Measurements from ENCODE around the gene C1QTNF6.
A peak's percentile ranks its signal among the peaks of the same experiment; 100 is the strongest.

Gene C1QTNF6

DNA sequence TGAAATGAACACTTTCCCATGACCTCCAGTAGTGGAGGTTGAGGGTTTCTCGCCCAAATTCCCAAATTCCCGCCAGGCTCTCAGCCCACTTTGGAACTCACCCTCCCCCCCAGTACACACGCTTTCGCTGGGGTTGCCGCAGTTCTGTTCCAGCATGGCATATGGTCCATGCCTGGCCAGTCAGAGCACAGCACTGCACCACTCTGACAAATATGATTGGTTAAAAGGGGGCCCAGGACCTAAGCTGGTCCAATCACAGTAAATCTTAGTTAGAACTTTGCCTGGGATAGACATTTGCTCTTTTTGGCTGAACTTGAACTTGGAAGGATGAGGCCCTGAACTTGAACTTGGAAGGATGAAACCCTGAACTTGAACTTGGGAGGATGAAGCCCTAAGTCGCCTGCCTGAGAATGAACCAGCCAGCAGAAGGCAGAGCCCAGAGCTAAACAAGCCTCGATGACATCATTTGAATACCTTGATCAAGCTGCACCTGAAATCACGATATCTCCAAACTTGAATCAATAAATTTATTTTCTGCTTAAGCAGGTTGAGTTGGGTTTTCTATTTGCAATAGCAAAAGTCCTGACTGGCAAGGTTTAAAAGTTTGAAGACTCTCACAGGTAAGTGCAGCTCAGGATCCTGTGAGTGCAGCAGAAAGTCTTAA, 36.8 kb upstream of the C1QTNF6 start:
- TF ChIP-seq TAF1 (IDR thresholded peaks at IDR 0.05; ENCODE audit: low read depth, low read length) (no peak), PAX5 (IDR thresholded peaks at IDR 0.05; ENCODE audit: insufficient read depth, low read length, severe bottlenecking) (no peak), POLR2A (IDR thresholded peaks at IDR 0.05; ENCODE audit: low read depth, low read length) (no peak), SPI1 (IDR thresholded peaks at IDR 0.05; ENCODE audit: low read depth, low read length) (no peak), POU2F2 (IDR thresholded peaks at IDR 0.05; ENCODE audit: low read depth, low read length) (no peak), POLR2AphosphoS5 (IDR thresholded peaks at IDR 0.05; ENCODE audit: low read depth, low read length) (no peak)

DNA sequence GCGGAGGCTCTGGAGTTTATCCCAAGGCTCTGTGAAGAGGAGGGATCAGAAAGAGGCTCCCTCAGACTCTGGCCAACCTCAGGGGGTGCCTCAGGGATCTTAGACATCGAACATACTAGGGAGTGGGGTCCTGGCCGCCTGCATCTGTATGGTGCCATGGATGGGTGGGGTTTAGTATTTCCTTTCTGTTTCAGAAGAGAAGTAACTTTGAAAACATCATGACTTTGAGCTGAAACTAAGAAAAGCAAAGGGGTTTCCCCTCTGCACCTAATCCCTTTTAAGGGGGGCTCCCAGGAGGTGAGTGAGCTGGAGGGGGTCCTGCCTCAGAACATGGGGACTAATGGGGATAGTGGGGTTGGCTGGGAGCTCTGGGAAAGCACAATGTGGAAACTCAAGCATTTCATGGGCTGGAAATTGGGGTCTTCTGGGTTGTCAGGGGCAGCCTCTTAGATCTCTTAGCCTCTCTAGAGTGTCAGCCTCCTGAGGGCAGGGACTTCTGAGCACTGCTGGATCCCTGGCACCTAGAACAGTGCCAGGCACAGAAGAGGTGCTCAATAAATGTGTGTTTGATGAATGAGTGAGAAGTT, 36.0 kb upstream of the C1QTNF6 start:
- FAIRE-seq (peak; percentile 87), DNase-seq (ENCODE audit: insufficient read length, low spot score) (no peak)
- TF ChIP-seq TAF1 (IDR thresholded peaks at IDR 0.05; ENCODE audit: low read depth, low read length) (no peak), PAX5 (IDR thresholded peaks at IDR 0.05; ENCODE audit: insufficient read depth, low read length, severe bottlenecking) (no peak), POLR2A (IDR thresholded peaks at IDR 0.05; ENCODE audit: low read depth, low read length) (no peak), SPI1 (IDR thresholded peaks at IDR 0.05; ENCODE audit: low read depth, low read length) (peak; percentile 57), POLR2AphosphoS5 (IDR thresholded peaks at IDR 0.05; ENCODE audit: low read depth, low read length) (no peak; the same call in 1 of the 2 replicates), POU2F2 (IDR thresholded peaks at IDR 0.05; ENCODE audit: low read depth, low read length) (no peak)

More for the DNA sequence above, 36.8 kb upstream of the C1QTNF6 start:
- no peak for DNase-seq (ENCODE audit: insufficient read length, low spot score)
- no peak for FAIRE-seq

DNA sequence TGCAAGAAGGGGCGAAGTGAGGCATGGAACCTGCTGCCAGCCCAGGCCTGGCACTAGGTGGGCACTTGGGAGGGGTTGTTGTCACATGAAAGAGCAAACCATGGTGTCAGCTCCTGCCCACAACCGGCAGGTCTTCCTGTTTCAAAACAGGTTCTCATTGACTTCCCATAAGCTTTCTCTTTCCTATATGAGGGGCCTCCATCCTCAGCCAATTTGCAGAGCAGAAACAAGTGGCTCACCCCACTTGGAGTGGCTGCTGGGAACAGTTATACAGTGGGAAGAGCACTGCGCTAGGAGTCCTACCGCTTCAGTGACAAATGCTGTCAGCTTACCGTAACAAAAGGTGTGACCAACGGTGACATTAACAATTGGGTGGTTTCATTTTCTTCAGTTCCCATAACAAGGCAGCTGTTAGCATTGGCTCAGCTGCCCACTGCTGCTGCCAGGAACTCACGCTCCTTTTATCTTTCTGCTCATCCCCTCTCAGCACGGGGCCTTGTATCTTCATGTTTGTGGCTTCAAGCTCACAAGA, 34.5 kb upstream of the C1QTNF6 start:
- DNase-seq (ENCODE audit: insufficient read length, low spot score) (no peak), FAIRE-seq (peak; percentile 96)
- no peak for TF ChIP-seq POLR2AphosphoS5 (IDR thresholded peaks at IDR 0.05; ENCODE audit: low read depth, low read length)
- TF ChIP-seq PAX5 (IDR thresholded peaks at IDR 0.05; ENCODE audit: insufficient read depth, low read length, severe bottlenecking): no peak
- no peak for TF ChIP-seq SPI1 (IDR thresholded peaks at IDR 0.05; ENCODE audit: low read depth, low read length)
- no peak for TF ChIP-seq TAF1 (IDR thresholded peaks at IDR 0.05; ENCODE audit: low read depth, low read length)
- no peak for TF ChIP-seq POLR2A (IDR thresholded peaks at IDR 0.05; ENCODE audit: low read depth, low read length)
- TF ChIP-seq POU2F2 (IDR thresholded peaks at IDR 0.05; ENCODE audit: low read depth, low read length): no peak

- FAIRE-seq: peak; percentile 66
- TF ChIP-seq POU2F2 (IDR thresholded peaks at IDR 0.05; ENCODE audit: low read depth, low read length) (no peak), SPI1 (IDR thresholded peaks at IDR 0.05; ENCODE audit: low read depth, low read length) (no peak), TAF1 (IDR thresholded peaks at IDR 0.05; ENCODE audit: low read depth, low read length) (no peak), PAX5 (IDR thresholded peaks at IDR 0.05; ENCODE audit: insufficient read depth, low read length, severe bottlenecking) (no peak), POLR2AphosphoS5 (IDR thresholded peaks at IDR 0.05; ENCODE audit: low read depth, low read length) (no peak), POLR2A (IDR thresholded peaks at IDR 0.05; ENCODE audit: low read depth, low read length) (no peak)
- DNase-seq (ENCODE audit: insufficient read length, low spot score): no peak
Observed at GRCh38 chr22:37221424-37222333, 33.6 kb upstream of the C1QTNF6 start.

DNA sequence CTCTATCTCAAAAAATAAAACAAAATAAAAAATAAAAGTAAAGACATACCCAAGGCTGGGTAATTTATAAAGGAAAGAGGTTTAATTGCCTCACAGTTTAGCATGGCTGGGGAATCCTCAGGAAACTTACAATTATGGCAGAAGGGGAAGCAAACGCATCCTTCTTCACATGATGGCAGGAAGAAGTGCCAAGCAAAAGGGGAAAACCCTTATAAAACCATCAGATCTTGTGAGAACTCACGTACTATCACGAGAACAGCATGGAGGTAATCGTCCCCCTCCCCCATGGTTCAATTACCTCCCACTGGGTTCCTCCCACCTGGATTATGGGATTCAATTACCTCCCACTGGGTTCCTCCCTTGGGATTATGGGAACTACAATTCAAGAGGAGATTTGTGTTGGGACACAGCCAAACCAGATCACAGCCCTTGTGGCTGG, 32.5 kb upstream of the C1QTNF6 start:
- no peak for DNase-seq (ENCODE audit: insufficient read length, low spot score)
- no peak for FAIRE-seq

DNA sequence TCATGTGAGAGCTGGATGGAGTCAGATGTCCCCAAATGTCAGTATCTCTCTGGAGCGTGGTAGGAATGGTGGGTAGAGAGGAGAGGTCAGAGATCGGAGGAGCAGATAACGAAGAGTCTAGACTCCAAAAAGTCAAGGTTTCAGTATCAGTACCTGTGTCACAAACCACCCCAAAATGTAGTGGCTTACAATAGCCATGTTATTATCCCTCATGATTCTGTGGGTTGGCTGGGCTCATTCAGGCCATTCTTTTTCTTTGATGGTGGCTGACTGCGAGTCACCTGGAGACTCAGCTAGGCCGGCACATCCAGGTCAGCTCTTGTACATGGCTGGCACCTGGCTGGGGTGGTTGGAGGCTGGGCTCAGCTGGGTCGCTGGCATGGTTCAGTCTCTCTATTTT, 31.5 kb upstream of the C1QTNF6 start:
- FAIRE-seq (no peak), DNase-seq (ENCODE audit: insufficient read length, low spot score) (no peak)
- TF ChIP-seq POLR2A (IDR thresholded peaks at IDR 0.05; ENCODE audit: low read depth, low read length): no peak; the same call in 1 of the 2 replicates
- no peak for TF ChIP-seq POU2F2 (IDR thresholded peaks at IDR 0.05; ENCODE audit: low read depth, low read length)
- no peak for TF ChIP-seq POLR2AphosphoS5 (IDR thresholded peaks at IDR 0.05; ENCODE audit: low read depth, low read length)
- no peak for TF ChIP-seq SPI1 (IDR thresholded peaks at IDR 0.05; ENCODE audit: low read depth, low read length)
- no peak for TF ChIP-seq TAF1 (IDR thresholded peaks at IDR 0.05; ENCODE audit: low read depth, low read length)
- no peak for TF ChIP-seq PAX5 (IDR thresholded peaks at IDR 0.05; ENCODE audit: insufficient read depth, low read length, severe bottlenecking)

More for the DNA sequence above, 32.5 kb upstream of the C1QTNF6 start:
- TF ChIP-seq PAX5 (IDR thresholded peaks at IDR 0.05; ENCODE audit: insufficient read depth, low read length, severe bottlenecking): no peak
- TF ChIP-seq POLR2A (IDR thresholded peaks at IDR 0.05; ENCODE audit: low read depth, low read length): peak; percentile 85
- peak; percentile 76; the same call in 1 of the 2 replicates for TF ChIP-seq POLR2AphosphoS5 (IDR thresholded peaks at IDR 0.05; ENCODE audit: low read depth, low read length)
- TF ChIP-seq TAF1 (IDR thresholded peaks at IDR 0.05; ENCODE audit: low read depth, low read length): peak; percentile 52; the same call in 1 of the 2 replicates
- no peak for TF ChIP-seq POU2F2 (IDR thresholded peaks at IDR 0.05; ENCODE audit: low read depth, low read length)

DNA sequence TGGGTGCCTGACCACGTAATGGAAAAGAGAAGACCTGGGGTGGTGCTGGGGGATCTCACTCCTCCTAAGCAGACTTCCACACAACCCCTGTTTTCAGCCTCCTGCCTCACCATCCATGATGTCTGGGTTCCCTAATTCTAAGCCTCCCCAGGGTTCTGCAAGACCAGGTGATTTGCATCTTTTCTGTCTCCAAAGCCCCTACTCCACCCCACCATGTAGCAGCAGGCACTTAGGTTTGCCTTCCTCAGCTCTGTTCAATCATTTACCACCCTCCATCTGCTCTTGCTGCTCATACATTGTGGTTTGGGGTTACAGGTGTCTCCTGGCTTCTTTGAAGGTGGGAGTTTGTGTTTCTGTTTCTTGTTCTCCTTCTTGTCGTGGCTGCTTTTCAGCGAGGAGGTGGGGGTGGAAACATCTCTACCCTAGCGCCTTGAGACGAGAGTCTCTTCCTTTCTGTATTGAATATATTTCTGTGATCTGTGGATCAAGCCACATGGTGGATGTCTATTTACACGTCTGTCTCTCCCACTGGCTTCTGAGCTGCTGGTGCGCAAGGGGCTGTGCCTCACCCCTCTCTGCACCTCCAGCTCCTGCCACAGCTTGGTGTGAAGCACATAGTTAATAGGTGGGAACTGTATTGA, 30.8 kb upstream of the C1QTNF6 start:
- peak; percentile 53 for DNase-seq (ENCODE audit: insufficient read length, low spot score)
- TF ChIP-seq TAF1 (IDR thresholded peaks at IDR 0.05; ENCODE audit: low read depth, low read length) (peak; percentile 58; the same call in 1 of the 2 replicates), SPI1 (IDR thresholded peaks at IDR 0.05; ENCODE audit: low read depth, low read length) (peak; percentile 60), POLR2A (IDR thresholded peaks at IDR 0.05; ENCODE audit: low read depth, low read length) (peak; percentile 29; the same call in 1 of the 2 replicates), PAX5 (IDR thresholded peaks at IDR 0.05; ENCODE audit: insufficient read depth, low read length, severe bottlenecking) (no peak), POU2F2 (IDR thresholded peaks at IDR 0.05; ENCODE audit: low read depth, low read length) (peak; percentile 92), POLR2AphosphoS5 (IDR thresholded peaks at IDR 0.05; ENCODE audit: low read depth, low read length) (0 out of 2 replicates have a peak, but pooled peaks have one; percentile 30)
- FAIRE-seq: peak; percentile 99

GRCh38 chr22:37218399-37218770, 30.3 kb upstream of the C1QTNF6 start:
- FAIRE-seq: no peak
- TF ChIP-seq SPI1 (IDR thresholded peaks at IDR 0.05; ENCODE audit: low read depth, low read length): no peak
- TF ChIP-seq POLR2AphosphoS5 (IDR thresholded peaks at IDR 0.05; ENCODE audit: low read depth, low read length): no peak
- no peak for TF ChIP-seq PAX5 (IDR thresholded peaks at IDR 0.05; ENCODE audit: insufficient read depth, low read length, severe bottlenecking)
- TF ChIP-seq POU2F2 (IDR thresholded peaks at IDR 0.05; ENCODE audit: low read depth, low read length): no peak
- TF ChIP-seq POLR2A (IDR thresholded peaks at IDR 0.05; ENCODE audit: low read depth, low read length): no peak
- TF ChIP-seq TAF1 (IDR thresholded peaks at IDR 0.05; ENCODE audit: low read depth, low read length): no peak

More at GRCh38 chr22:37218399-37218770, 30.3 kb upstream of the C1QTNF6 start:
- no peak for DNase-seq (ENCODE audit: insufficient read length, low spot score)
